KMS-11 (cell line): ENCODE data around the gene SRD5A2.

Source experiments
- H2AFZ ChIP-seq: fragments of 200-600 bp; sonication (generic); 2 replicates; pipeline ENCODE4 v1.6.1; 2016; ENCODE audit warnings: antibody characterized with exemption, mixed run types, low read depth
- H3K27ac ChIP-seq: fragments of 200-600 bp; sonication (generic); 2 replicates; pipeline ENCODE4 v1.6.1; 2016; ENCODE audit warnings: mild to moderate bottlenecking, mixed run types
- H3K27me3 ChIP-seq: fragments of 200-600 bp; sonication (generic); 2 replicates; pipeline ENCODE4 v1.6.1; 2017; ENCODE audit warnings: mild to moderate bottlenecking, low read depth, mixed run types, moderate library complexity; ENCODE audit not compliant: insufficient read depth
- H3K36me3 ChIP-seq: fragments of 200-600 bp; sonication (generic); 2 replicates; pipeline ENCODE4 v1.6.1; 2017; ENCODE audit warnings: mild to moderate bottlenecking, mixed run types; ENCODE audit not compliant: insufficient read depth
- H3K4me1 ChIP-seq: fragments of 200-600 bp; sonication (generic); 2 replicates; pipeline ENCODE4 v1.6.1; 2016; ENCODE audit warnings: mild to moderate bottlenecking, low read depth, mixed run types; ENCODE audit not compliant: poor library complexity, severe bottlenecking
- H3K4me2 ChIP-seq: fragments of 200-600 bp; sonication (generic); 2 replicates; pipeline ENCODE4 v1.7.0; 2016; ENCODE audit warnings: mild to moderate bottlenecking, mixed run types
- H3K4me3 ChIP-seq: fragments of 200-600 bp; sonication (generic); IDR thresholded peaks from 2 replicates; pipeline ENCODE4 v1.6.1; 2017; ENCODE audit warnings: low read depth, low read length, mixed read lengths; ENCODE audit not compliant: insufficient read depth
- H3K79me2 ChIP-seq: fragments of 200-600 bp; sonication (generic); 2 replicates; pipeline ENCODE4 v1.6.1; 2016; ENCODE audit warnings: low read depth, mixed run types; ENCODE audit not compliant: insufficient read depth
- H3K9ac ChIP-seq: fragments of 200-600 bp; sonication (generic); 2 replicates; pipeline ENCODE4 v1.6.1; 2016; ENCODE audit warnings: mild to moderate bottlenecking, mixed run types
- H4K20me1 ChIP-seq: fragments of 200-600 bp; sonication (generic); 2 replicates; pipeline ENCODE4 v1.6.1; 2016; ENCODE audit warnings: mild to moderate bottlenecking, mixed run types; ENCODE audit not compliant: insufficient read depth
- CTCF ChIP-seq: fragments of 200-600 bp; sonication (generic); conservative IDR thresholded peaks from 2 replicates; pipeline ENCODE4 v1.6.1; 2017; ENCODE audit warnings: low read depth, mild to moderate bottlenecking, antibody characterized with exemption, low read length, moderate library complexity, mixed read lengths

Gene SRD5A2

GRCh38 chr2:31558401-31559295 lies 22.1 kb downstream of the SRD5A2 start:
- no peak overlapping the region for H2AFZ ChIP-seq
- H3K27me3 ChIP-seq, result no peaks in the 10 kb centered on the region
- TF ChIP-seq CTCF, result no peak
- no peaks in the 10 kb centered on the region for H3K79me2 ChIP-seq
- H3K4me3 ChIP-seq, result no peak overlapping the region
- H3K4me2 ChIP-seq, result no peak overlapping the region
- no peaks in the 10 kb centered on the region for H3K36me3 ChIP-seq
- no peaks in the 10 kb centered on the region for H3K4me1 ChIP-seq
- H4K20me1 ChIP-seq, result no peaks in the 10 kb centered on the region
- no peak overlapping the region for H3K27ac ChIP-seq
- no peak overlapping the region for H3K9ac ChIP-seq

DNA sequence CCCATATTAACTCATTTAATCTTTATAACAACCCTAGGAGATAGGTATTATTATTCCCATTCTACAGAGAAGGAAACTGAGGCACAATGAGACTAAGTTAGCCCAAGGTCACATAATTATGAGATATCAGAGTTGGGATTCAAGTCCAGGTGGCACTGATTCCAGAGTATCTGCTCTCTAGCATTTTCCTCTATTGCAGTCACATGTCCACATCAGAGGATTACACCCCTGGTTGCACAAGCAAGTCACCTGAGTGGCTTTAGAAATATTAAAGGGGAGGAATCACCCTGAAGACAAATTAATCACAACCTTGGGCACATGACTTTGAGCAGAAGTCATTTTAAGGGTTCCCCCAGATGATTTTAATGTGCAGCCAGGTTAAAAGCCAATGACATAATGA lies 23.8 kb downstream of the SRD5A2 start:
- Histone ChIP-seq H3K4me1 (no peaks in the 10 kb centered on the region), H3K27ac (no peak overlapping the region), H3K79me2 (no peaks in the 10 kb centered on the region), H3K36me3 (no peaks in the 10 kb centered on the region), H3K4me3 (no peak overlapping the region), H3K9ac (no peak overlapping the region), H3K4me2 (no peak overlapping the region), H3K27me3 (no peaks in the 10 kb centered on the region), H2AFZ (no peak overlapping the region), H4K20me1 (no peaks in the 10 kb centered on the region)
- TF ChIP-seq CTCF, result no peak

DNA sequence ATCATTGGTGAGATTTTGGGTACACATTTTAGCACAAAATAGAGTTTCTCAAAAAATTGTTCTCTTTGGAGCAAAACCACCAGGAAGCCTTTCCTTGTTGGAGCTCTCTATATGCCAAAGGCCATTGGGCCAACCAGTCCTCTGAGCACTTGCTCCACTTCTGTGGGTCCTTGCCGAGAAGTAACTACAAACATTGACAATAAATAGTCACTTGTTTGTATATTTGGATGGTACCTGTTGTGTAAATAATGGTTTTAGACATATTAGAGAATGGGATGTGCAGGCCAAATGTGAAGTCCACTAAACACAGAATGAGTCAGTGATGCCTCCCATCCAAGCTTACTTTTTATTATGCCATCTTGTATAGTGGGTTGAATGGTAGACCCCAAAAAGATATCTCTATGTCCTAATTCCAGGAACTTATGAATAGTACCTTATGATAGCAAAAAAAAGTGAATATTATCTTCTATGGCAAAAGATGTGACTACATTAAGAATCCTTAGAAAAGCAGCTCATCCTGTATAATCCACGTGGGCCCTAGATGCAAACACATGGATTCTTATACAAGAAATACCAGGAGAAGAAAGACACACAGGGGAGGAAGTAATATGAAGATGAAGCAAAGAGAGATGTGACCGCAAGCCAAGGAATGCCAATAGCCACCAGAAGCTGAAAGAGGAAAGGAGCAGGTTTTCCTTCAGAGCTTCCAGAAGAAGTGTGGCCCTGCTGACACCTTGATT lies 24.6 kb downstream of the SRD5A2 start:
- Histone ChIP-seq H3K4me2 (no peak overlapping the region), H4K20me1 (no peaks in the 10 kb centered on the region), H3K36me3 (no peaks in the 10 kb centered on the region), H3K27ac (no peak overlapping the region), H3K27me3 (no peaks in the 10 kb centered on the region), H3K79me2 (no peaks in the 10 kb centered on the region), H2AFZ (no peak overlapping the region), H3K4me1 (no peaks in the 10 kb centered on the region), H3K4me3 (no peak overlapping the region), H3K9ac (no peak overlapping the region)
- no peak for TF ChIP-seq CTCF

DNA sequence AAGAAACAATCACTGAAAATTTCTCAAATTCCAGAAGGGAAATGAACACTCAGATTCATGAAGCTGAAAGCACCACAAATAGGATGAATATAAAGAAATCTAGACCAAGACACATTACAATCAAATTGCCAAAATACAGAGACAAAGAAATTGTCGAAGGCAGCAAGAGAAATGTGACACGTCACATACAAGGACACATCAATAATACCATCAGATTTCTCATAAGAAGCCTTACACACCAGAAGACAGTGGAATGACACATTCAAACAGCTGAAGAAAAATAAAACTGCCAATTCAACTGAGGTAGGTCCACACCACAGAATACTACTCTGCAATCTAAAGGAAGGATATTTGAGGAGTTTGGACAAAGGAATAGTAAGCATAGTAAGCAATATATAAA lies 27.4 kb downstream of the SRD5A2 start:
- H3K36me3 ChIP-seq, result no peaks in the 10 kb centered on the region
- H3K4me2 ChIP-seq, result no peak overlapping the region
- no peaks in the 10 kb centered on the region for H3K79me2 ChIP-seq
- no peaks in the 10 kb centered on the region for H4K20me1 ChIP-seq
- TF ChIP-seq CTCF, result no peak
- no peak overlapping the region for H3K9ac ChIP-seq
- no peak overlapping the region for H3K27ac ChIP-seq
- no peaks in the 10 kb centered on the region for H3K27me3 ChIP-seq
- H3K4me3 ChIP-seq, result no peak overlapping the region
- H3K4me1 ChIP-seq, result no peaks in the 10 kb centered on the region
- H2AFZ ChIP-seq, result no peak overlapping the region
